ENCODE results near the gene BAZ1B. TPM values are rescaled to one million over a fixed set of nuclear protein-coding genes. Genes with fewer than 3 reads are reported as not detected.
"Not testable (repeated sequence)": the region's sequence is repeated elsewhere in the genome, so short reads cannot be mapped to it uniquely, and the experiment has no call there.

BAZ1B gene
- total RNA-seq, 1 experiment from 2014 or later = 66.3 TPM

DNA sequence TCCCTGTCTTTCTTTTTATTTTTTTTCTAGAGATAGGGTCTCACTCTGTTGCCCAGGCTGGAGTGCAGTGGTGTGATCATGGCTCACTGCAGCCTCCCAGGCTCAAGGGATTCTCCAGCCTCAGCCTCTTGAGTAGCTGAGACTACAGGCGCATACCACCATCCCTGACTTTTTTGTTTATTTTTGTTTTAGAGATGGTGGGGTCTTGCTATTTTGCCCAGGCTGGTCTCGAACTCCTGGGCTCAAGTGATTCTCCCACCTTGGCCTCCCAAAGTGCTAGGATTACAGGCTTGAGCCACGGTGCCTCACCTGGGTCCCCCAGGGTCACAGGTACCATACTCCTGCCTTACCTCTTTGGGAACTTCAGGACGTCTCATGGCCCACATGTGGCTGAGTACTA is 91.6 kb downstream of the BAZ1B start:
- POLR2A ChIA-PET; H3K4me1 Mint-ChIP-seq; DNase-seq (ENCODE audit: low spot score); H3K9me3 Mint-ChIP-seq; H3K27ac Mint-ChIP-seq; ATAC-seq; H3K4me3 Mint-ChIP-seq; H3K36me3 Mint-ChIP-seq: not testable (repeated sequence)
- H3K27me3 Mint-ChIP-seq (ENCODE audit: low read depth) = peaks cover 11% of the 10 kb centered on the region
- TF ChIP-seq ZNF121 (CRISPR knock-in tag; IDR thresholded peaks at IDR 0.05) = peak; percentile 83; the same call in 1 of the 2 replicates
- CTCF ChIA-PET = interaction anchor here (1.7 to 4.3 kb wide), 2 partner anchors 87 to 107 kb away, joined by 5 to 22 read pairs; no protein-coding TSS in a partner anchor

DNA sequence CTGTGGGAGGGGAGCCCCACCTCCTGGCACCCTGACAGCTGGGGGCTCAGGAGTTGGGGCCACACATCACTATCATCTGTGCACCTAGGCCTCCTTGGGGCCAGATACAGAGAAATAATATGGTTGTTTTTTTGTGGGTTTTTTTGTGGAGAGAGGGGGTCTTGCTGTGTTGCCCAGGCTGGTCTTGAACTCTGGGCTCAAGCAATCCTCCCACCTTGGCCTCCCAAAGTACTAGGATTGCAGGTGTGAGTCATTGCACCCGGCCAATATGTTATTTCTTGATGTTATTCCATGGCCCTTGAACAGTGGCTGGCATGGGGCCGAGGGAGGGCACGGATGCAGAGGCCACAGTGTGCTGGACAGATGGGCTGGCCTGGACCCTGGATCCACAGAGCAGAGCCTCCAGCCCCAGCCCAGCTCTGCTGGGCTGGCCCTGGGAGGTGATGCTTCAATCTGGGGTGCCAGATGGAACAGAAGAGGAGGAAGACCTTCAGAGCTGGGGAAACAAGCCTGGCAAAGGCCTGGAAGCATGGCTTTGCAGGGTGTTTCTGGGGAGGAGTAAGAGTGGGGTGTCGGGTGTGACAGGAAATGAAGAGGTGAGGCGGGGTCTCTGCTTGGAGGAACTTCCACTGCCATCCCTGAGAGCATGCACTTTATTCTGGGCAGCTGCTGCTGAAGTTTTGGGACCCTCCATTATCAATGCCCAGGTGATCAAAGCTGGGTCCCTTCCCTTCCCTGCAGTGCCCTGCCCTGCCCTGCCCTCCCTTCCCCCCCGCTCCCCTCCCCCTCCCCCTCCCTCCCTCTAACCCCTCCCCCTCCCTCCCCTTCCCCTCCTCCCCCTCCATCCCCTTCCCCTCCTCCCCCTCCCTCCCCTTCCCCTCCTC is 92.2 kb downstream of the BAZ1B start:
- POLR2A ChIA-PET = no interaction called here
- H3K36me3 Mint-ChIP-seq = no peaks in the 10 kb centered on the region
- H3K4me1 Mint-ChIP-seq = peaks cover 4% of the 10 kb centered on the region; the same call in 1 of the 2 replicates
- no peak for ATAC-seq
- H3K27me3 Mint-ChIP-seq (ENCODE audit: low read depth) = peaks cover 5% of the 10 kb centered on the region
- TF ChIP-seq CREM (CRISPR knock-in tag; IDR thresholded peaks at IDR 0.05) (no peak), NFE2L1 (CRISPR knock-in tag; IDR thresholded peaks at IDR 0.05) (no peak), ZNF121 (CRISPR knock-in tag; IDR thresholded peaks at IDR 0.05) (peak; percentile 95)
- H3K27ac Mint-ChIP-seq = no peak overlapping the region
- no peak overlapping the region for H3K4me3 Mint-ChIP-seq
- no peak for DNase-seq (ENCODE audit: low spot score)
- H3K9me3 Mint-ChIP-seq = no peaks in the 10 kb centered on the region
- CTCF ChIA-PET = interaction anchor here (0.6 to 4.3 kb wide), 8 partner anchors 19 to 121 kb away, joined by 3 to 22 read pairs (median 4); partner anchors contain the start of gene NSUN5

DNA sequence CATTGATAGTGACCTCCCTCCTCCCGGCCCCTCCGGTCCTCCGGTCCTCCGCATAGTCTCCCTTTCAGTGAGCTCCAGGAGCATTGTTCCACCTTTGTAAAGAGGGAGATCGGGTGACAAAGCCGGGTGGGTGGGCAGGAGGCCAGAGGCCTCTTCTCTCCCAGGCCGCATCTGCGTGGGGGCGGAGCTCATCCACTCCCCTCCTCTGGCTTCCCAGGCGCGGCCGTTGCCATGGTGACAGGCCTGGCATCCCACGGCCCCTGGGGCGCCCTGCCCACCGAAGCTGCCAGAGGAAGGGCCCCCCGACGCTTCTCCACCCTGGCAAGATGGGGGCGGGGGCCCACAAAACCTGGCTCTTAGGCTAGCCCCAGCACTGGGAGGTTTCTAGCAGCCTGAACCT is 92.9 kb downstream of the BAZ1B start:
- POLR2A ChIA-PET = no interaction called here
- CTCF ChIA-PET = interaction anchor here (0.6 to 4.3 kb wide), 7 partner anchors 19 to 121 kb away, joined by 3 to 22 read pairs (median 4); partner anchors contain the start of gene NSUN5
- Mint-ChIP-seq H3K27me3 (ENCODE audit: low read depth) (no peaks in the 10 kb centered on the region; the same call in 1 of the 2 replicates), H3K4me1 (peaks cover 4% of the 10 kb centered on the region; the same call in 1 of the 2 replicates), H3K27ac (no peak overlapping the region), H3K36me3 (no peaks in the 10 kb centered on the region), H3K9me3 (no peaks in the 10 kb centered on the region), H3K4me3 (no peak overlapping the region)
- peak; percentile 43 for ATAC-seq
- TF ChIP-seq ZNF416 (CRISPR knock-in tag; IDR thresholded peaks at IDR 0.05) (no peak), SP1 (CRISPR knock-in tag; conservative IDR thresholded peaks at IDR 0.05) (peak; percentile 54; the same call in 1 of the 2 replicates)
- peak; percentile 73 for DNase-seq (ENCODE audit: low spot score)

DNA sequence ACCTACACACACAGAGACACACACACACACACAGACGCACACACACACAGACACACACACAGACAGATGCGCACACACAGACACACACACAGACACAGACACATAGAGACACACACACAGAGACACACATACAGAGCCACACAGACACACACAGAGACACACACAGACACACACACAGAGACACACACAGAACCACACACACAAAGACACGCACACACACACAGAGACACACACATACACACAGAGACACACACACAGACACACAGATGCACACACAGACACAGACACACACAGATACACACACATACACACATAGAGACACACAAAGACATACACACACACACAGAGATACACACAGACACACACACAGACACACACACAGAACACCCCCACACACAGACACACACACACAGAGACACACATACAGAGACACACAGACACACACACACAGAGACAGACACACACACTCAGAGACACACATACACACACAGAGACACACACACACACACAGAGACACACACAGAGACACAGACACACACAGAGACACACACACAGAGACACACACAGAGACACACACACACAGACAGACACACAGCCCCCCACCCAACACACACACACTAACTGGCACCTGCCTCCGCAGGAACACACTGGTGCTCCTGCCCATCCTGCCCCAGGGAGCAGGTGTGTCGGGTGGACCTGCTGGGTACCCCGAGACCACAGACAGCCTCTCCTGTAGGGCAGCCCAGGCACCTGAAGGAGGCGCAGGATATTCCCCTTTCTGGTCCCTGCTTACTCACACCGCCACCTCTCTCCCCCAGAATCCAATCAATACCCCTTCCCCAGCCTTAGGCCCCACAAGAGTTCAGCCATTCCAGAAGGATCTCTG is 93.9 kb downstream of the BAZ1B start:
- ATAC-seq (peak; percentile 52), DNase-seq (ENCODE audit: low spot score) (peak; percentile 62)
- Mint-ChIP-seq H3K4me3 (no peak overlapping the region), H3K4me1 (peaks cover 6% of the 10 kb centered on the region; the same call in 1 of the 2 replicates), H3K27me3 (ENCODE audit: low read depth) (no peaks in the 10 kb centered on the region; the same call in 1 of the 2 replicates), H3K36me3 (no peaks in the 10 kb centered on the region), H3K27ac (no peak overlapping the region), H3K9me3 (no peaks in the 10 kb centered on the region)
- ChIA-PET POLR2A (no interaction called here), CTCF (interaction anchor here (1.0 to 4.3 kb wide), 4 partner anchors 17 to 104 kb away, joined by 4 to 22 read pairs (median 8); no protein-coding TSS in a partner anchor)
- TF ChIP-seq MXD4 (CRISPR knock-in tag; IDR thresholded peaks at IDR 0.05; ENCODE audit: borderline replicate concordance) (no peak), ZNF121 (CRISPR knock-in tag; IDR thresholded peaks at IDR 0.05) (0 out of 2 replicates have a peak, but pooled peaks have one; percentile 19), ZNF317 (CRISPR knock-in tag; IDR thresholded peaks at IDR 0.05; ENCODE audit: borderline replicate concordance, low read depth) (no peak)
- TF ChIP-seq, protein P1, sequence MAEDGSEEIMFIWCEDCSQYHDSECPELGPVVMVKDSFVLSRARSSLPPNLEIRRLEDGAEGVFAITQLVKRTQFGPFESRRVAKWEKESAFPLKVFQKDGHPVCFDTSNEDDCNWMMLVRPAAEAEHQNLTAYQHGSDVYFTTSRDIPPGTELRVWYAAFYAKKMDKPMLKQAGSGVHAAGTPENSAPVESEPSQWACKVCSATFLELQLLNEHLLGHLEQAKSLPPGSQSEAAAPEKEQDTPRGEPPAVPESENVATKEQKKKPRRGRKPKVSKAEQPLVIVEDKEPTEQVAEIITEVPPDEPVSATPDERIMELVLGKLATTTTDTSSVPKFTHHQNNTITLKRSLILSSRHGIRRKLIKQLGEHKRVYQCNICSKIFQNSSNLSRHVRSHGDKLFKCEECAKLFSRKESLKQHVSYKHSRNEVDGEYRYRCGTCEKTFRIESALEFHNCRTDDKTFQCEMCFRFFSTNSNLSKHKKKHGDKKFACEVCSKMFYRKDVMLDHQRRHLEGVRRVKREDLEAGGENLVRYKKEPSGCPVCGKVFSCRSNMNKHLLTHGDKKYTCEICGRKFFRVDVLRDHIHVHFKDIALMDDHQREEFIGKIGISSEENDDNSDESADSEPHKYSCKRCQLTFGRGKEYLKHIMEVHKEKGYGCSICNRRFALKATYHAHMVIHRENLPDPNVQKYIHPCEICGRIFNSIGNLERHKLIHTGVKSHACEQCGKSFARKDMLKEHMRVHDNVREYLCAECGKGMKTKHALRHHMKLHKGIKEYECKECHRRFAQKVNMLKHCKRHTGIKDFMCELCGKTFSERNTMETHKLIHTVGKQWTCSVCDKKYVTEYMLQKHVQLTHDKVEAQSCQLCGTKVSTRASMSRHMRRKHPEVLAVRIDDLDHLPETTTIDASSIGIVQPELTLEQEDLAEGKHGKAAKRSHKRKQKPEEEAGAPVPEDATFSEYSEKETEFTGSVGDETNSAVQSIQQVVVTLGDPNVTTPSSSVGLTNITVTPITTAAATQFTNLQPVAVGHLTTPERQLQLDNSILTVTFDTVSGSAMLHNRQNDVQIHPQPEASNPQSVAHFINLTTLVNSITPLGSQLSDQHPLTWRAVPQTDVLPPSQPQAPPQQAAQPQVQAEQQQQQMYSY (CRISPR knock-in tag; IDR thresholded peaks at IDR 0.05) = peak; percentile 31; the same call in 1 of the 2 replicates
- TF ChIP-seq, protein P2, sequence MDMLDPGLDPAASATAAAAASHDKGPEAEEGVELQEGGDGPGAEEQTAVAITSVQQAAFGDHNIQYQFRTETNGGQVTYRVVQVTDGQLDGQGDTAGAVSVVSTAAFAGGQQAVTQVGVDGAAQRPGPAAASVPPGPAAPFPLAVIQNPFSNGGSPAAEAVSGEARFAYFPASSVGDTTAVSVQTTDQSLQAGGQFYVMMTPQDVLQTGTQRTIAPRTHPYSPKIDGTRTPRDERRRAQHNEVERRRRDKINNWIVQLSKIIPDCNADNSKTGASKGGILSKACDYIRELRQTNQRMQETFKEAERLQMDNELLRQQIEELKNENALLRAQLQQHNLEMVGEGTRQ (CRISPR knock-in tag; IDR thresholded peaks at IDR 0.05) = no peak

Measured in WTC11 (cell line).